DND-41 (cell line): ENCODE measurements around the gene NR6A1.

Source experiments
- CTCF ChIP-seq: IDR thresholded peaks from 2 replicates; pipeline ENCODE4 v1.5.1; 2012; ENCODE audit warnings: borderline replicate concordance, low read length, moderate library complexity, mild to moderate bottlenecking; ENCODE audit not compliant: poor library complexity, severe bottlenecking; ENCODE audit errors: extremely low read depth
- EZH2 ChIP-seq: IDR thresholded peaks from 3 replicates; pipeline ENCODE4 v1.6.1; 2012; ENCODE audit warnings: borderline replicate concordance, low read depth, mild to moderate bottlenecking, moderate library complexity, low read length, inconsistent platforms; ENCODE audit not compliant: severe bottlenecking

- TF ChIP-seq CTCF (no peak), EZH2 (no peak)
These were observed 273.7 kb downstream of the NR6A1 start for GRCh38 chr9:124497441-124497840.
